BJ (cell line): Measurements from ENCODE around the gene AP1G2. TPM values are rescaled to one million over a fixed set of nuclear protein-coding genes. Genes with fewer than 3 reads are reported as not detected.
A peak's percentile ranks its signal among the peaks of the same experiment; 100 is the strongest.

Source experiments
- CTCF ChIA-PET: fragments of 350-600 bp; formaldehyde crosslinking; extraction: SDS; loops from one replicate; lab custom pipeline; 2021; ENCODE audit warnings: antibody characterized with exemption, inconsistent platforms; lab: Yijun Ruan, JAX
- POLR2A ChIA-PET: fragments of 300-600 bp; sonication (Branson Sonifier 250); formaldehyde crosslinking; extraction: SDS; loops from one replicate; lab custom pipeline; 2021; ENCODE audit warnings: antibody characterized with exemption; lab: Charles Lee
- DNase-seq: peaks from one replicate; pipeline ENCODE4 v3.0.0-alpha.2; 2011; ENCODE audit warnings: low read depth
- H3K27me3 ChIP-seq: 2 replicates; pipeline ENCODE4 v1.6.0; 2011; ENCODE audit warnings: low read length; ENCODE audit not compliant: control insufficient read depth, insufficient read depth
- H3K36me3 ChIP-seq: 2 replicates; pipeline ENCODE4 v1.5.1; 2011; ENCODE audit warnings: low read length; ENCODE audit not compliant: control insufficient read depth, insufficient read depth
- H3K4me3 ChIP-seq: 2 replicates; pipeline ENCODE4 v1.5.1; 2011; ENCODE audit warnings: low read depth, mild to moderate bottlenecking, control low read depth, low read length
- CTCF ChIP-seq: IDR thresholded peaks from 2 replicates; pipeline ENCODE4 v1.5.1; 2011; ENCODE audit warnings: low read depth, mild to moderate bottlenecking, control low read depth, inconsistent platforms, low read length, moderate library complexity; ENCODE audit not compliant: insufficient read depth
- polyA plus RNA-seq: library from polyadenylated mRNA; depleted of rRNA; stranded (reverse); fragments of >200 nt; gene quantifications from 2 replicates; pipeline ENCODE4 v1.2.3, GENCODE V29; 2011

Gene AP1G2
- polyA plus RNA-seq, 1 experiment: 54.5 TPM

- H3K4me3 ChIP-seq: no peak overlapping the region
- no peaks in the 10 kb centered on the region for H3K27me3 ChIP-seq
- no peak for TF ChIP-seq CTCF
- DNase-seq: no peak
- POLR2A ChIA-PET: no interaction called here
- CTCF ChIA-PET: interaction anchor here (0.7 to 4.4 kb wide), 4 partner anchors 13 to 388 kb away, joined by 3 to 29 read pairs (median 4); no protein-coding TSS in a partner anchor
- H3K36me3 ChIP-seq: no peaks in the 10 kb centered on the region
These were observed 25.3 kb downstream of the AP1G2 start for GRCh38 chr14:23542261-23542660.

- POLR2A ChIA-PET: no interaction called here
- CTCF ChIA-PET: interaction anchor here (1.0 to 4.4 kb wide), 6 partner anchors 8 to 61 kb away, joined by 3 to 29 read pairs (median 3); no protein-coding TSS in a partner anchor
- Histone ChIP-seq H3K4me3 (no peak overlapping the region), H3K36me3 (no peaks in the 10 kb centered on the region), H3K27me3 (no peaks in the 10 kb centered on the region)
- no peak for TF ChIP-seq CTCF
- DNase-seq: no peak
These were observed 27.5 kb downstream of the AP1G2 start for GRCh38 chr14:23540141-23540469.

- no peak for DNase-seq
- POLR2A ChIA-PET: no interaction called here
- no peaks in the 10 kb centered on the region for H3K36me3 ChIP-seq
- H3K27me3 ChIP-seq: no peaks in the 10 kb centered on the region
- H3K4me3 ChIP-seq: no peak overlapping the region
- CTCF ChIA-PET: interaction anchor here (0.9 to 4.4 kb wide), 13 partner anchors 9 to 61 kb away, joined by 3 to 29 read pairs (median 4); no protein-coding TSS in a partner anchor
- peak; percentile 63 for TF ChIP-seq CTCF
These were observed 28.1 kb downstream of the AP1G2 start for GRCh38 chr14:23539248-23540140.

- no peak for TF ChIP-seq CTCF
- ChIA-PET CTCF (interaction anchor here (0.9 to 4.4 kb wide), 11 partner anchors 9 to 61 kb away, joined by 3 to 29 read pairs (median 4); no protein-coding TSS in a partner anchor), POLR2A (no interaction called here)
- DNase-seq: no peak
- Histone ChIP-seq H3K36me3 (no peaks in the 10 kb centered on the region), H3K4me3 (no peak overlapping the region), H3K27me3 (no peaks in the 10 kb centered on the region)
These were observed 28.8 kb downstream of the AP1G2 start for GRCh38 chr14:23538785-23539184.

- ChIA-PET POLR2A (no interaction called here), CTCF (interaction anchor here (1.0 to 4.4 kb wide), 9 partner anchors 9 to 61 kb away, joined by 3 to 29 read pairs (median 4); no protein-coding TSS in a partner anchor)
- no peak for DNase-seq
- Histone ChIP-seq H3K36me3 (no peaks in the 10 kb centered on the region), H3K4me3 (no peak overlapping the region), H3K27me3 (no peaks in the 10 kb centered on the region)
- TF ChIP-seq CTCF: no peak
These were observed 29.4 kb downstream of the AP1G2 start for GRCh38 chr14:23538050-23538718.
